ENCODE data around the gene CEMIP2. TPM values are rescaled to one million over a fixed set of nuclear protein-coding genes. Genes with fewer than 3 reads are reported as not detected.
"Not testable (repeated sequence)": the region's sequence is repeated elsewhere in the genome, so short reads cannot be mapped to it uniquely, and the experiment has no call there.

Gene CEMIP2
- total RNA-seq, 1 donor from 2014 or later, result 108 TPM

GRCh38 chr9:71716138-71716909, 52.0 kb downstream of the CEMIP2 start:
- no peak for DNase-seq (ENCODE audit: low spot score)

- DNase-seq (ENCODE audit: low spot score), result no peak
These were observed 57.5 kb downstream of the CEMIP2 start for GRCh38 chr9:71710856-71711255.

GRCh38 chr9:71710201-71710600, 58.1 kb downstream of the CEMIP2 start:
- DNase-seq (ENCODE audit: low spot score), result no peak

GRCh38 chr9:71709384-71709783, 58.9 kb downstream of the CEMIP2 start:
- no peak for DNase-seq (ENCODE audit: low spot score)

GRCh38 chr9:71706176-71706575, 62.1 kb downstream of the CEMIP2 start:
- no peak for DNase-seq (ENCODE audit: low spot score)

- no peak for DNase-seq (ENCODE audit: low spot score)
These were observed 63.5 kb downstream of the CEMIP2 start for GRCh38 chr9:71704796-71705195.

- no peak for DNase-seq (ENCODE audit: low spot score)
These were observed 65.0 kb downstream of the CEMIP2 start for GRCh38 chr9:71703172-71703872.

GRCh38 chr9:71697882-71698281, 70.4 kb downstream of the CEMIP2 start:
- DNase-seq (ENCODE audit: low spot score), result no peak

GRCh38 chr9:71694332-71694731, 74.0 kb downstream of the CEMIP2 start:
- no peak for DNase-seq (ENCODE audit: low spot score)

GRCh38 chr9:71693607-71694006, 74.7 kb downstream of the CEMIP2 start:
- no peak for DNase-seq (ENCODE audit: low spot score)

- no peak for DNase-seq (ENCODE audit: low spot score)
These were observed 76.0 kb downstream of the CEMIP2 start for GRCh38 chr9:71692337-71692736.

GRCh38 chr9:71691576-71691975, 76.7 kb downstream of the CEMIP2 start:
- not testable (repeated sequence) for DNase-seq (ENCODE audit: low spot score)

GRCh38 chr9:71690689-71691435, 77.5 kb downstream of the CEMIP2 start:
- DNase-seq (ENCODE audit: low spot score), result no peak

- no peak for DNase-seq (ENCODE audit: low spot score)
These were observed 78.1 kb downstream of the CEMIP2 start for GRCh38 chr9:71690063-71690688.

GRCh38 chr9:71687676-71688075, 80.6 kb downstream of the CEMIP2 start:
- DNase-seq (ENCODE audit: low spot score), result no peak

- DNase-seq (ENCODE audit: low spot score), result no peak
These were observed 82.3 kb downstream of the CEMIP2 start for GRCh38 chr9:71685988-71686387.

GRCh38 chr9:71685394-71685793, 82.9 kb downstream of the CEMIP2 start:
- no peak for DNase-seq (ENCODE audit: low spot score)

GRCh38 chr9:71684566-71684965, 83.7 kb downstream of the CEMIP2 start:
- DNase-seq (ENCODE audit: low spot score), result no peak

GRCh38 chr9:71683598-71684235, 84.6 kb downstream of the CEMIP2 start:
- no peak for DNase-seq (ENCODE audit: low spot score)

- no peak for DNase-seq (ENCODE audit: low spot score)
These were observed 86.5 kb downstream of the CEMIP2 start for GRCh38 chr9:71681708-71682272.

All from mesenteric fat pad (tissue), 1 donor.